ENCODE data around the gene CSNK2B.

Gene CSNK2B

GRCh38 chr6:31686483-31686882, 20.6 kb downstream of the CSNK2B start:
- Histone ChIP-seq H3K36me3 (replicated peaks; ENCODE audit: insufficient read depth, low read length) (no peaks in the 10 kb centered on the region), H2AFZ (ENCODE audit: low read length) (no peak overlapping the region), H3F3A (ENCODE audit: insufficient read depth, low read length) (no peaks in the 10 kb centered on the region), H3K9me3 (replicated peaks; ENCODE audit: insufficient read depth, low read length) (no peaks in the 10 kb centered on the region), H3K27ac (ENCODE audit: low read length) (no peak overlapping the region), H3K9ac (ENCODE audit: low read length) (no peak overlapping the region), H4K20me1 (ENCODE audit: insufficient read depth, low read length) (no peaks in the 10 kb centered on the region), H3K4me1 (ENCODE audit: low read length) (no peaks in the 10 kb centered on the region), H3K4me2 (ENCODE audit: low read depth, low read length) (no peak overlapping the region), H3K27me3 (replicated peaks; ENCODE audit: insufficient read depth, low read length) (no peaks in the 10 kb centered on the region), H3K79me2 (ENCODE audit: low read length) (no peaks in the 10 kb centered on the region), H3K9me2 (replicated peaks; ENCODE audit: insufficient read depth, low read length) (no peaks in the 10 kb centered on the region), H3K4me3 (ENCODE audit: low read length) (no peak overlapping the region)
- no peak for DNase-seq
- TF ChIP-seq EZH2phosphoT487 (IDR thresholded peaks at IDR 0.05; ENCODE audit: low read length), result no peak
- no peak for TF ChIP-seq CTCF (IDR thresholded peaks at IDR 0.05; ENCODE audit: low read length)
- no peak for TF ChIP-seq EZH2 (optimal IDR thresholded peaks at IDR 0.05; ENCODE audit: low read depth, low read length)

- H3K9me2 ChIP-seq (replicated peaks; ENCODE audit: insufficient read depth, low read length), result no peaks in the 10 kb centered on the region
- H4K20me1 ChIP-seq (ENCODE audit: insufficient read depth, low read length), result no peaks in the 10 kb centered on the region
- DNase-seq, result no peak
- H3K36me3 ChIP-seq (replicated peaks; ENCODE audit: insufficient read depth, low read length), result no peaks in the 10 kb centered on the region
- H3K27me3 ChIP-seq (replicated peaks; ENCODE audit: insufficient read depth, low read length), result no peaks in the 10 kb centered on the region
- TF ChIP-seq EZH2phosphoT487 (IDR thresholded peaks at IDR 0.05; ENCODE audit: low read length), result no peak
- TF ChIP-seq EZH2 (optimal IDR thresholded peaks at IDR 0.05; ENCODE audit: low read depth, low read length), result no peak
- TF ChIP-seq CTCF (IDR thresholded peaks at IDR 0.05; ENCODE audit: low read length), result no peak
- no peak overlapping the region for H3K4me2 ChIP-seq (ENCODE audit: low read depth, low read length)
- H3K9me3 ChIP-seq (replicated peaks; ENCODE audit: insufficient read depth, low read length), result no peaks in the 10 kb centered on the region
- no peaks in the 10 kb centered on the region for H3F3A ChIP-seq (ENCODE audit: insufficient read depth, low read length)
- H3K79me2 ChIP-seq (ENCODE audit: low read length), result no peaks in the 10 kb centered on the region
- H3K4me1 ChIP-seq (ENCODE audit: low read length), result no peaks in the 10 kb centered on the region
- no peak overlapping the region for H2AFZ ChIP-seq (ENCODE audit: low read length)
- H3K4me3 ChIP-seq (ENCODE audit: low read length), result no peak overlapping the region
- H3K27ac ChIP-seq (ENCODE audit: low read length), result no peak overlapping the region
- no peak overlapping the region for H3K9ac ChIP-seq (ENCODE audit: low read length)
Observed at GRCh38 chr6:31687321-31687720, 21.4 kb downstream of the CSNK2B start.

DNA sequence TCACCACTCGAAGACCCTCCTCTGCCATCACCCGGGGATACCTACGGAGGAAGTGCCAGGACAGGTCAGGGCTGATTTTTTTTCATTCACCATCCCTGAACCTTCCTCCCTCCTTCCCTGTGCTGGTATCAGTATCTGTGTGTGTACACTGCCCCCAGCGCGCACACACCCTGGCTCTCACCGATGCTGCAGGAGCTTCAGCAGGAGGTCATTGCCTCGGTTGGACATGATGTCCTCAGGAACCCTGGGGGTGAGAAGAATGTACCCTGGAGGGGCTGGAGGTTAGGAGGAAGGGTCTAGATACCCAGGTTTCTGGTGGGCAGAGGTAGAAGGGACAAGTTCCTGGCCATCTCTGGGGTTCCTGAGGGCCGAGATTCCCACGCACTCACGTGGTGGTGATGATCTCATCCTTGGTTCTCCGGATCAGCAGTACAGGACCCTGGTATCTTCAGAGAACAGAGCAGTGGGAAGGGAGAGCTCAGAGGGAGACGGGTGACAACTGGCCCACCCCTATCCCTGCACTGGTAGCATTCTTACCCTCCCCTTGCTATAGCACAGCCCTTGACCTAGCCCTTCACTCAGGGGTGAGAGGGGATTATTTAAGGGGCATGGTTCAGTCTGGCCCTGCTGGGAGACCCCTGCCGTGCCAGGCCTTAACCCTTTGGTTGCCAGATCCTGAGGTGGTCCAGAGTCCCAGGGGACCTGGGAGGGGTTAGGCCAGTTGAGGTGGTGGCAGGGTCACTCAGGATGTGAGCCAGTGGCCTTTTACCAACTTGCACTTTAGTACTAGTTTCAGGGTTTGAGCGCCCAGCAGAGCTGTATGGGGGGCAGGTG, 22.2 kb downstream of the CSNK2B start:
- Histone ChIP-seq H3F3A (ENCODE audit: insufficient read depth, low read length) (no peaks in the 10 kb centered on the region), H3K79me2 (ENCODE audit: low read length) (no peaks in the 10 kb centered on the region), H3K27ac (ENCODE audit: low read length) (no peak overlapping the region), H4K20me1 (ENCODE audit: insufficient read depth, low read length) (no peaks in the 10 kb centered on the region), H3K9ac (ENCODE audit: low read length) (no peak overlapping the region), H3K9me3 (replicated peaks; ENCODE audit: insufficient read depth, low read length) (no peaks in the 10 kb centered on the region), H2AFZ (ENCODE audit: low read length) (no peak overlapping the region), H3K9me2 (replicated peaks; ENCODE audit: insufficient read depth, low read length) (no peaks in the 10 kb centered on the region), H3K4me1 (ENCODE audit: low read length) (no peaks in the 10 kb centered on the region), H3K4me3 (ENCODE audit: low read length) (no peak overlapping the region), H3K4me2 (ENCODE audit: low read depth, low read length) (no peak overlapping the region), H3K27me3 (replicated peaks; ENCODE audit: insufficient read depth, low read length) (no peaks in the 10 kb centered on the region), H3K36me3 (replicated peaks; ENCODE audit: insufficient read depth, low read length) (no peaks in the 10 kb centered on the region)
- TF ChIP-seq CTCF (IDR thresholded peaks at IDR 0.05; ENCODE audit: low read length) (no peak), EZH2phosphoT487 (IDR thresholded peaks at IDR 0.05; ENCODE audit: low read length) (no peak), EZH2 (optimal IDR thresholded peaks at IDR 0.05; ENCODE audit: low read depth, low read length) (no peak)
- DNase-seq, result no peak
